DMS79 treated with DMSO at 0.1 percent for 48 hours (cell line): ENCODE measurements around the gene HLA-DPA1.
"Not testable (repeated sequence)": the region's sequence is repeated elsewhere in the genome, so short reads cannot be mapped to it uniquely, and the experiment has no call there.

Experiments
- DNase-seq: peaks from one replicate; lab custom pipeline; 2025; lab: John Stamatoyannopoulos, UW

Gene HLA-DPA1

DNA sequence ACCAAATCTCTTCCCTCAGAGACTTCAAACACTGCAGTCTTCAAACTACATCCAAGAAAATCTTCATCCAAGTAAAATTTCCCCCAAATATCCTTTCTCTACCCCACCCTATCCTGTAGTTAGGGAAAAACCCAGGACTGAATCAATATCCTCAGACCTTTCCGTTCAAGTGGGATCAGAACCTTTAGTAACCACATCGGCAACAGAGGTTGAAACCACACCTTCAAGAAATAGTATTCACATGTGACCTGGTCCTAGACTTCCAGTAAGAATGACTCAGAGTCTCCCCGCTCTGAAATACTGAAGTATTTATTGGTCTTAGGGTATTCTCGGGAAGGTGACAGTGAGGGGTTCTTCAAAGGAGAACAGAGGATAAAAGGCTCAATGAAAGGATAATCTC, 8.7 kb downstream of the HLA-DPA1 start:
- no peak for DNase-seq

- not testable (repeated sequence) for DNase-seq
These were observed 10.0 kb downstream of the HLA-DPA1 start for GRCh38 chr6:33063435-33063834.

- no peak for DNase-seq
These were observed 11.5 kb downstream of the HLA-DPA1 start for GRCh38 chr6:33061987-33062386.

- no peak for DNase-seq
These were observed 16.0 kb downstream of the HLA-DPA1 start for GRCh38 chr6:33057222-33058150.

DNA sequence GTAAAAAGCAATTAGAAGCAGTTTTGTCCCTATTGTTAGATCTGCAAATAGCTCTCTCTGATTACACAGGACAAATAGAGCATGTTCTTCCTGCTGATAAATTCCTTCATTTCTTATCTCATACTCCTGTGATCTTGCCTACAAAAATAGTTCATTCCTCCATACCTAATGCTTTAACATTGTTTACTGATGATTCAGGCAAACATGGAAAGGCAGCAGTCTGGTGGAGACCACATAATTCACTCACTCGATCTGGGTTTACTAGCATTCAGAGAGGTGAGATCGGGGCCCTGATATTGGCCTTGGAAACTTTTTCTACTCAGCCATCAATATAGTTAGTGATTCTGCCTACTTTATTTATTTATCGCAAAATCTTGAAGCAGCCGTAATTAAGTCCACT, 20.2 kb downstream of the HLA-DPA1 start:
- DNase-seq = no peak

DNA sequence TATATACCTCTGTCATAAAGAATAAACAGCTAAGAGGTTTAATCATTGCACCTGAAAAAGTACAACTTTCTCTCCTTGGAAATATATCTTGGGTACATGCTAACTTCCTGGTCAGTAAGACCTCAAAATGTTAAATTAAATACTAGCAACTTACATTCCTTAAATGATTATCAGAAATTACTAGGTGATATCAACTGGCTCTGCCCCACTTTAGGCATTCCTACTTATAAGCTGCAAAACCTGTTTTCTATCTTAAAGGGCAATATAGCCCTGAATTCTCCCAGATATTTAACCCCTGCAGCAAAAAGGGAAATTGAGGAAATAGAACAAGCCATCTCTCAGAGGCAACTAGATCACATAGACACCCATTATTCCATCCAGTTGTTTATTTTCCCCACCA, 20.8 kb downstream of the HLA-DPA1 start:
- no peak for DNase-seq

- no peak for DNase-seq
These were observed 23.2 kb downstream of the HLA-DPA1 start for GRCh38 chr6:33050014-33050810.

- no peak for DNase-seq
These were observed 24.0 kb downstream of the HLA-DPA1 start for GRCh38 chr6:33049323-33050013.

DNA sequence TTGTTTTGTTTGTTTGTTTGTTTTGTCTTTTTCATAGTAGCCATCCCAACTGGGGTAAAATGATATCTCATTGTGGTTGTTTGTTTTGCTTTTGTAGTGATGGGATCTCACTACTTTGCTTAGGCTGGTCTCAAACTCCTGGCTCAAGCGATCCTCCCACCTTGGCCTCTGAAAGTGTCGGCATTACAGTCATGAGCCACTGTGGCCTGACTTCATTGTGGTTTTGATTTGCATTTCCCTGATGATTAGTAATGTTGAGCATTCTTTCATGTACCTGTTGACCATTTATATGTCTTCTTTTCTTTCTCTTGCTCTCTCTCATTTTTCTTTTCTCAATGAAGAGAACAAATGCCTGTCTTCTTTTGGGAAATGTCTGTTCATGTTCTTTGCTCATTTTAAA, 33.3 kb downstream of the HLA-DPA1 start:
- no peak for DNase-seq

DNA sequence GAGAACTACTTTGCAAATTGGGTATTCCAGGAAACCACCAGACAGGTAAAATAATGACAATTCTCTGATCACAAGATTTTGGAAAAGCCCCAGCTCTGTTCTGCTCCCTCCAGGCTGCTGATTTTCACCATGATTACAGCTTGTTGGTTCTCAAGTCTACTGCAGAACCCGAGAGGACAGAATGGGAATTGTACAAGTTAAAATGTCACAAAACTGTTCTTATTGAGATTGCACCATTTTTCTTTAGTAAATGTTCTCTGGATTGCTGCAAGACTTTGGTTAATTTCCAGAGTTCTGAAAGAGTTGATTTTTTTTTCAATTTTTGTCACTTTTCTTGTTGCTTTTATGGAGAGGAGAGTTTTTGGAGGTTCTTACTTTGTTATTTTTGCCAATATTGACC, 36.9 kb downstream of the HLA-DPA1 start:
- no peak for DNase-seq

GRCh38 chr6:33034554-33034953, 38.9 kb downstream of the HLA-DPA1 start:
- DNase-seq = no peak

DNA sequence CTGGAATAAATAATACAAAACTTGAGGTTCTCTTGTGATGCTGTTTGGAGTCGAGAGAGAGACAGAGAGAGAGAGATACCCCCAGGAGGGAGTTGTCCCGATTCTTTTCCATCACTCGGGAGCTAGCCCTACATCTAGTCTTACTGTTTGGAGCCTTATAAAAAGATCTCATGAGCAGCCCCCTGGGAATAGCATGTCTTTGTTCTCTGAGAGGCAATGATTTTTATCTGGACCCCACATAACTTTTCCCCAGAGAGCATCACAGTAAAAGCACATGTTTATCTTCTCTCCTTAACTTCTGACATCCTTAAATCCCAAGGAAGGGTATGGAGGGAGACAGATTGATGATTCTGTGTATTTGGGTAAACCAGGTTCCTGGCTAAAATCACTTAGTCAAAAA, 43.2 kb downstream of the HLA-DPA1 start:
- DNase-seq = no peak

GRCh38 chr6:33029328-33030184, 43.9 kb downstream of the HLA-DPA1 start:
- no peak for DNase-seq

DNA sequence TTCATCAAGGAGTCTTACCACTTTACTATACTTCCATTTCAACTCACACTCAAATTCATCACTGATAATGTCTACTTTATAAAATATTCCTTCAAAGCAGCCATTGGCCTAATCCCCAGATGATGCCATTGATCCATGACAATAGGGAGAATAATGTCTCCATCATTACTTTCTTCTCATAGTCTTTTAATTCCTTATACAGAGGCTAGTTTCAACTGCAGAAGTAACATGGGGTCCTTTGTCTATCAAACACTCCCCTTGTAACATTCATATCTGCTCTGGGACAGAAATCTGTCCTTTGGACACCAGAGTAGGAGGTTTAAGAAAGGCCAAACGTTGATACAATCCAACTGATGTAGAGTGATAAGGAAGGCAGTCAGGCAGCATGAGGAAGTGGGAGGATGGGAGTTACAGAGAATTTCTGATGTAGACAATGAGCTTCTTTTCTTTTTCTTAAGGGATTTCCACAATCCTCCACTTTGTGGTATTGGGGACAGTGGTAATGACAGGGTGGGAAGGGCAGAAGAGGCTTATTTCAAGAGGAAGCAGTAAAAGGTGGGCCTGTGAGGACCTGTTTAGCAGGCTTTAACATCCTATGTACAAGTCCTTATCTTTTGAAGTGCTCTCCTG, 45.1 kb downstream of the HLA-DPA1 start:
- no peak for DNase-seq

DNA sequence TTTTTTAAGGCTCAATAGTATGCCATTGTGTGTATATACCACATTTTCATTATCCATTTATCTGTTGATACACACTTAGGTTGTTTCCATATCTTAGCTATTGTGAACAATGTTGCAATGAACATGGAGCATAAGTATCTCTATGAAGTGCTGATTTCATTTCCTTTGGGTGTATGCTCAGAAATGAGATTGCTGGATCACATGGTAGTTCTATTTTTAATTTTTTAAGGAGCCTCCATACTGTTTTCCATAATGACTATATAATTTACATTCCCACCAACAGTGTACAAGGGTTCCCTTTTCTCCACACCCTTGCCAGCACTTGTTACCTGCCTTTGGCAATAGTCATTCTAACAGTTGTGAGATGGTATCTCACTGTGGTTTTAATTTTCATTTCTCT, 48.9 kb downstream of the HLA-DPA1 start:
- DNase-seq = no peak

GRCh38 chr6:33023536-33023935, 49.9 kb downstream of the HLA-DPA1 start:
- DNase-seq = no peak

DNA sequence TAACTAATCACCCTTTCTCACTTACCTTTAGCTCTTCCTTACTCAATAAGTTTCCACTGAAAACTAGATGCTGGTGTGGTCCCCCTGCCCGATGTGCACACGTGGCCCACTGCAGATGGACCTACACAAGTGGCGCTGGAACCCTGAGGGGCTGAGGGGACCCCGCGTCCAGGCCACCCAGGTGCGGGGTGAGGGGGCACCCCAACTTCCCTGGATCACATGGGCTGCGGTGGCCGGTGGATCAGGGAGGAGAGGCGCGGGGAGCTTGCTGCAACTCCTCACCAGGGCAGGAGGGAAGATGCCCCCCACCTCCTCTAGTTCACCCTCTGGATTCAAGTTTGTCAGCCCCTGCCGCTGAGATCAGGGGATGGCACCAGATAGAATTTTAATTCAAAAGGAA, 51.5 kb downstream of the HLA-DPA1 start:
- DNase-seq = no peak

- DNase-seq = no peak
These were observed 54.1 kb downstream of the HLA-DPA1 start for GRCh38 chr6:33019372-33019771.

GRCh38 chr6:33018904-33019303, 54.5 kb downstream of the HLA-DPA1 start:
- peak; percentile 22 for DNase-seq

DNA sequence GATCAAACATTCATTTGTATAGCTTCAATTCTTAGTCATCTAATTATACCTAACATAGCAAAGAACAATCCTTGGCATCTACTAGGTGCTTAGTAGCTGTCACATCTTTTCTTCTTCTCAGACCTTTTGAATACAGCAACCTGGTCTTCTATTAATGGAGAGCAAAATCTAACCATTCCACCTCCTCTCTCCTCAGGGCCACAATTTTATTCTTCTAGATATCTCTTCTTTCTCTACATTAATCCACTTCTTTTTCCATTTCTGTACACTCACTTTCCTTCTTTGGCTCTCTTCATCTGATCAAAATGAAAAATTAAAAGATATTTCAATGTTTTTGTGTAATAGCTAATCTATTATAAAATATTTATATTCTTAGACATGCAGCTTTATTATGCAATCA, 55.0 kb downstream of the HLA-DPA1 start:
- DNase-seq = no peak
